ENCODE measurements around the gene MBNL2.

MBNL2 gene

DNA sequence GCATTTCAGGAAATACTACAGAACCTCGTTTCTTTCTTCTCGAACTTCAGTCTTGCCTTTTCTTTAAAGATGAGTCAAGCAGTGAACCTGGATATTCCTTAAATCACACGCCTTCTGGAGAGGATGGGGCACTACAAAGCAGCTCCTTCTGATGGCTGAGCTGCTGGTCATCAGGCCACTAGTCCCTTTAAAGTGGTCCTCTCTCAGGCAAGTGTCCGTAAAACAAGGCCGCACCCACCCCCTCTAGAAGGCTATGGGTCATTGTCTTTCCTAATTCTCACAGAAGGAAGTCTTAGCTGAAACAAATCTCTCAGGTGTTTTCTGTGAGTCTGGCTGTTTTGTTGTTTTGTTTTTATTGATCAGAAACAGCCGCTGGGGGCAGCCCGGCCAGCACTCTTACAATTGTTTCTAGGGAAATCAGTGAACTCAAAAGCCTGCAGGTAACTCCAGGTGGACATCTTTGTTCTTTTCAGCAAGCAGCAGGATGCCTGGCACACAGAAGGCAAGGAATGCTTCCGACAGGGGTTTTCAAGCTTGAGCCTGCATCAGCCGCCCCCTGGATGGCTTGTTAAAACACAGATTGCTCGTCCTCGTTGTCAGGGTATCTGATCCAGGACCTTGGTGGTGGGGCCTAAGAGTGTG, 45.4 kb downstream of the MBNL2 start:
- FAIRE-seq, result no peak
- no peak for DNase-seq (ENCODE audit: insufficient read length, low spot score)

DNA sequence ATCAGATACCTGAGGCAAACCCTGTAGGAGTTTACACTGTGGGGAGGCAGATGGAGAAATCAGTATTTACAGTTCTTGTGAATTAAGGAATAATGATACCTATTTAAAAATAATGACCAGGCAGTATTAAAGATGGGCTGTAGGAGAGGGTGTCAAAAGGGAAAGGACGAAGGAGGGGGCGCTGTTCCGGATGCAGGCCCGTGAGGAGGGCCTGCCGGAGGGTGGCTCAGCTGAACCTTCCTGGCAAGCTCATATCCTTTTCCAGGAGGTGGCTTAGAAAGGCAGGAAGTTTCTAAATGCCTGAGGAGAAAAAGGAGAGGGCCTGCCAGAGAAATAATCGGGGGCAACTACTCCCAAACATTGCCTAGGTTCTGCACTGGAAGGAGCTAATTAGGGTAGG, 46.6 kb downstream of the MBNL2 start:
- DNase-seq (ENCODE audit: insufficient read length, low spot score) (no peak), FAIRE-seq (no peak)

DNA sequence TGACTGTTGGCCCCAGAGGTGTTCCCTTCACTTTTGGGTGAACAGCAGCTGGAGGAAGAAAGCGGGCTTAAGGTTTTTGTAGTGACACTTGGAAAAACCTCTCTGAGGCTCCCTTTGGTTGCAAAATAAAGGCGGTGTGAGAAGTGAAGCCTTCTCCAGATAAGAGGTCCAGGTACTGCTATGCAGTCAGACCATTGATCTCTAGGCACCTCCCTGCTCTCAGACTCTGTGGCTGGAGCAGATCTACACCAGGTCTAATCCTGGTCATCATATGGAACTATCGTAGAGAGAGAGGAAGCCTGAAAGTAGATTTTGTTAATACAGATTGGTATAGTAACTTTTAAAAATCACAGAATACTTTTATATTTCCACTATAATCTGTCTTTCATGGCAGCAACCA, 47.5 kb downstream of the MBNL2 start:
- no peak for FAIRE-seq
- DNase-seq (ENCODE audit: insufficient read length, low spot score), result no peak

DNA sequence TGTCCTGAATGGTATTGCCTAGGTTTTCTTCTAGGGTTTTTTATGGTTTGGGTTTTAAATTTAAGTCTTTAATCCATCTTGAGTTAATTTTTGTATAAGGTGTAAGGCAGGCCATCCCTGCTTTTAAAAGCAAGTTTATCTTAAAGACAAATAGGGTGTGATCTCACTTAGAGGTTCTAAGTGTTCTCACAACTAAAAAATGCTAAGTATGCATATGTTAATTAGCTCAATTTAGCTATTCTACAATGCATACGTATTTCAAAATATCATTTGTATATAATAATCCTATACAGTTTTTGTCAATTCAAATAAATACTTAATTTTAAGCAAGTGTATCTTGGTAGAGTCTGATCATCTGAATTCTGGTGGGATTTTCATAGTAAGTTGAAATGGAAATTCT, 50.4 kb downstream of the MBNL2 start:
- FAIRE-seq, result no peak

DNA sequence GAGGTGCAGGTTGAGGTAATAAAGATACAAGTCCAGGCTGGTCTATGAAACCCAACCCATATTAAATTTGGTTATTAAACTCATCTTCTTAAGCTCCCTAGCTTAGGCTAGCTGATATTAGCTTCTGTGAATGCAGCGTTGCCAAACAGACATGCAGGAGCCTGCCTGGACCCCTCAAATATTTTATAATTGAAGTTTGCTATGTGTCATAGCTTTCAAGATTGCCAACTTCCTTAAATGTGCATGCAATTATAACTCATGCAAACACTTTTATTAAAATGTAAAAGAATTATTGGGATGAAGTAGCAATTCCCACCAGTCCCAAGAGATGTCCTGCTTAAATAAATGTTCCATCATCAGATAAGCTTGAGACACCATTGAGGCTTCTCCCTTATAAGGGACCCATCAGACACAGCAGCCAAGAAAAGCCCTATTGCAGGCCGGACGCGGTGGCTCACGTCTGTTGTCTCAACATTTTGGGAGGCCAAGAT, 51.3 kb downstream of the MBNL2 start:
- FAIRE-seq, result no peak

More for the DNA sequence above, 50.4 kb downstream of the MBNL2 start:
- no peak for DNase-seq (ENCODE audit: insufficient read length, low spot score)

DNA sequence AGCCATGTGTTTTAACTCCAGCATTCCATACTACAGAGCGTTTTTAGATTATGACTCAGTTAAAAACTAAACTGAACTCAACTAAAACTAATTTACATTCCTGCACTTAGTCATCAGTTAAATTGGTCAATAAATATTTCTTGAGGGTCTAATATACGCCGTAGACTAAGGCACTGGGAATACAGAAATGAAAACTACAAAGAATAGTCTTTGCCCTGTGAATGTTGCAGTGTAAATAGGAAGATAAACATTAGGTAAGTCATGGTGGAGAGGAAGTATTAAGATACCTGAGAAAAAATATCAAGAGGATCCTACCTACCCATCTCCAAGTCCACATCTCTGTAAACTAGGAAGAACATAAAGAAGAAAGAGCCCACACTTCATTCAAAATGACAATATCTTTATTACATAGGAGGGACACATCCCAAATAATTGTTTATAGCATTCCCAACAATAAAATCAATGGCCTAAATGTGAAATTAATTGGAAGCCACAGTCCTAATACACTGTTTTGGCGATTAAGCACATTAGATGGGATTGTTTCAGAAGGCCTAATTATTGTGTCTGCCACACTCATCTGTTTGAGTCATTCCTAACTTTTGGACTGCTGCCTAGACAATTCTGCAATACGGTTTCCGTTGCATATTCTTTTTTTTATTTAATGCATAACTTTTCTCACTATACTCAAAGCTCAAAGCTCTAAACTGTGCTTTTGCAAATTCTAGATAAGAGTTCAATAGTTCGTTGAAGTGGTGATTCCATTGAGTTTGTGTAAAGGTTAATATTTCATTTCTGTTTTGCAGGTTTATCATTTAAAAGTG, 52.9 kb downstream of the MBNL2 start:
- FAIRE-seq (peak; percentile 54), DNase-seq (ENCODE audit: insufficient read length, low spot score) (no peak)

More for the DNA sequence above, 51.3 kb downstream of the MBNL2 start:
- no peak for DNase-seq (ENCODE audit: insufficient read length, low spot score)

DNA sequence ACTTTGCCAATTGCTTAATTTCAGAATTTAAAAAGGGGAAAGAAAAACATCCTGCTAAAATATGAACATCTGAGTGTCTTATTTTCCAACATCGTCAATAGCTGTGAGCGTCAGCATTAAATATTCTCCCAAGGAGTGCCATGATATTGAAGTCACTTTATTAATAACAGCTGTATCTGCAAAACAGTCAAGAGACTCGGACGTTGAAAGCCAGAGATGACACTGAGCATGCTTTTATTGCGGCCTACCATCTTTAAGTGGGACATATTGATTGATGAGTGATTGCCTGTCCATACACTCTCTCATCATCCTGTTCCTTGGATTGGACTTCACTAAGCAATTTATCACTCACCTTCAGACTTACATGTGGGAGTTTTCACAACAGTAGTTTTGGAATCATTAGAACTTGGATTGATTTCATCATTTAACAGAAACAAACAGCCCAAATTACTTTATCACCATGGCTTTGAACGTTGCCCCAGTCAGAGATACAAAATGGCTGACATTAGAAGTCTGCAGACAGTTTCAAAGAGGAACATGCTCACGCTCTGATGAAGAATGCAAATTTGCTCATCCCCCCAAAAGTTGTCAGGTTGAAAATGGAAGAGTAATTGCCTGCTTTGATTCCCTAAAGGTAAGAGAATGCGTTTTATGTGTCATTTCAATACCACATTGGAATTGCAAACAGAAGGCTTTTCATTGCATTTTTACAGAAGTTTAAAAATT, 53.8 kb downstream of the MBNL2 start:
- FAIRE-seq (peak; percentile 66), DNase-seq (ENCODE audit: insufficient read length, low spot score) (no peak)

DNA sequence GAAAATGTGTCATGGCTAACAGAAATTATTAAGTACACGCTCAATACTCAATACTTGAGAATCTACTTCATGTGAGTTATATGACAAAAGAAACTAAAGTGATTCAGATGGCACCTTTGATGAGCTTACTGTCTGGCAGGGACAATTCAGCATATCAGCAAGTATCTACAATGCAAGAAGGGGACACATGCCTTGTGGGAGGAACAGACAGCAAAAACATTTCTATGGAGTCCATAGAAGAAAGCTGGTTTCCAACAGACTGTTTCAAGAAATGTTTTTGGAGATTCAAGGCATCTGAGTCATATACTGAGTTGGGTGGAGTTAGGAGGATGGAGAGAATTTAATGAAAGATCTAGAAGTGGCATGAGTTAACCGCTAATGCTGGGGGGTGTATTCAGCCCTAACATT, 54.7 kb downstream of the MBNL2 start:
- no peak for DNase-seq (ENCODE audit: insufficient read length, low spot score)
- no peak for FAIRE-seq

DNA sequence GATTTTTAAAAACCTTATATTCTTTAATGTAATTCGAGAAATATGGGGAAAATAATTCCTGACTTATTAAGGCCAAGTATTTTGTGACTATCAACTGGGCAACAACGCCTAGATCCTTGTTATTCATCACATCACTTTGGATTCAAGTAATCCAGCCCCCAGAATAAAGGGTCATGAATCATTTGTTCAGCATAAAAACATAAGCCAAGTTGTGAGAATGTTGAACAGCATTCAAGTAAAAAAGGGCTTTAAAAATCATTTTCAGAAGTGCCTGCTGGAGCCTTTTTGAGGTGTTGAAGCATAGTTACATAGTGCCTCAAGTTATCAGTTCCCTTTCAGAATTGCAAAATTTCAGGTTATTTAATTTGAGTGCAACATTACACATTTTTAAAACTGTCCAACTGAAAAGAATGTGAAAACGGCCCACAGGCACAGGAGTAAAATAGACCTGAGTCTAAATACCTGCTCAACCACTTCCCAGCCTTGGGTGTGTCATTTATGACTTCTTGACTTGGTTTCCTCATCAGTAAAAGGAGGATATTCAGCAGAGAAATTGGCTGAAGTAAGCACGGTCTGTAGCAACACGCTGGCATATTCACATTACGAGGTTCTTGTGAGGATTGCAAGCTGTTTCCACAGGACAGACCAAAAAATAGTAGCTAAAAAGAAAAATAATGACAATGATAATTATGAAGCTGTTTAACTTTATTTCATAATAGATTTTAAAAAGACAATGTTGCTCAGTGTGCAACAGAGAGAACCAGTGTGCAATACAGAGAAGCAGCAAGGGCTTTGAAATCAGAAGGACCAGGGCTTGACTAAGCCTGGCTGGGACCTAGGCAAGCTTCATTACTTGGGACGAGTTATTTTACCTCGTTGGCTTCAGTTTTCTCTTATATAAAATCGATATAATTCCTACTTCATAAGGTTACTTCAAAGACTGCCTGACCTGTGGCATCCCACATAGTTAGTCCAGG, 56.6 kb downstream of the MBNL2 start:
- FAIRE-seq (no peak), DNase-seq (ENCODE audit: insufficient read length, low spot score) (no peak)

DNA sequence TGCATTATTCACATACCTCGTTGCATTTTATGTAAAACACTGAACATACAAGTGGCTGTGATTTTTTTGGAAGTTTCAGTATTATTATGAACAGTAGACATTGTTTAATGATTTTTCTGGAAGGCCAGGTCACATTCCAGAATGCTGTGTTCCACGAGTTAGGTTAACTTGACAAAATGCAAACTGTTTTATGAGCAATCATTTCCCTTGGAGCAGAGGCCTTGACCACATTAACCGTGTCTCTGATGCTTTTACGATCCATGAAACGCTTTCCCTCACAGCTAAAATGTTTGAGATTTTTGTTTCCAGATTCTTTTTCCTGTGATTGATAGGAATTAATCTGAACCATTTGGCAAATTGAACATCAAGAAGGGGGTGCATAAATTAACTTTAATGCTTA, 57.8 kb downstream of the MBNL2 start:
- no peak for DNase-seq (ENCODE audit: insufficient read length, low spot score)
- FAIRE-seq, result peak; percentile 47

DNA sequence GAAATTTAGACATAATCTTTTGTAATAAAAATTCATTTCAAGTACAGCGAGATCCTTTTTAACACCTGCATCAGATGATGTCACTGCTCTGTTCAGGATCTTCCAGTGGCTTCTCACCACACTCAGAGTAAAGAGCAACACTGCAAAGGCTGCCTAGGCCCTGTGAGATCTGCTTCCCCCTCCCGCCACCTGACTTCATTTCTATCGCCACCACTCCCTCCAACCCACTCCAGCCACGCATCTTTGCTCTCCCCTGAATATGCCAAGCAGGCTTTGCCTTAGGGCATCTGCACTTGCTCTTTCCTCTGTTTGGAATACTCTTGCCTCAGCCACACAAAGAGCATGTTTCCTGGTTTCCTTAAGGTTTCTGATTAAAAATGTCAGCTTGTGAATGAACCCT, 58.3 kb downstream of the MBNL2 start:
- DNase-seq (ENCODE audit: insufficient read length, low spot score), result no peak
- FAIRE-seq, result peak; percentile 14

DNA sequence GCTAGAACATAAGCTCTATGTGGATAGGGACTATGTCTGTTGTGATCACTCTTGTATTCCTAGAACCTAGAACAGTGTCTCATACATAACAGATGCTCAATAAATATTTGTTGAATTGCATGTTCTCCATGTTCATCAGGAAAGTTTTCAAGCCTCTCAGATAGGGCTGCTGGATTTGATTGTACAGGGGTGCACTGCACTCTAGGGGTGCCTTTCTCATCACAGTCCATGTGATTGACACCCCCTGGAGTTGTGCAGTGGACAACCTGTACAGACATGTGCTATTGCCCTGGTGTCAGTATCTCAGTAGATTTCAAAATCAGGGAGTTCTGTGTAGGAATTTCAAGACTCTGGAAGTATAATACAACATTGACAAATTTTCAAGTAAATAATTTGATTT, 58.9 kb downstream of the MBNL2 start:
- DNase-seq (ENCODE audit: insufficient read length, low spot score) (no peak), FAIRE-seq (peak; percentile 33)

DNA sequence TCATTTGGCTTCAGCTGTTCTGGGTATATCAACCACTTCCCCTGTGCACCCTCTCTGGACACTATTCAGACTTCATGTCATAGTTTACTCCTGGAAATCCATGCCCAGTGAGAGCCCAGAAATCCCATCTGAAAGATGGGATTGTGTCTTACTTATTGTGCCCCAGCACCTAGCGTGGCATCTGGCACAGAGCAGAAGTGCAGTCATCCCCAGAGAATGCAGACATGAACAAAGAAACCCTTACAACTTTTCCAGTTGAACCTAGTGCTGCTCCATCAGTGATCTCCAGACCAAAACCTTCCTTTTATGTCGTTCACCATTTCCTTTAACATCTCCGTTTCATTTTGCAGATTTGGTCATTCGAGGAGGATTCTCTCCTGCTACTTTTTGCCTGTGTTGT, 60.6 kb downstream of the MBNL2 start:
- DNase-seq (ENCODE audit: insufficient read length, low spot score), result no peak
- FAIRE-seq, result no peak

DNA sequence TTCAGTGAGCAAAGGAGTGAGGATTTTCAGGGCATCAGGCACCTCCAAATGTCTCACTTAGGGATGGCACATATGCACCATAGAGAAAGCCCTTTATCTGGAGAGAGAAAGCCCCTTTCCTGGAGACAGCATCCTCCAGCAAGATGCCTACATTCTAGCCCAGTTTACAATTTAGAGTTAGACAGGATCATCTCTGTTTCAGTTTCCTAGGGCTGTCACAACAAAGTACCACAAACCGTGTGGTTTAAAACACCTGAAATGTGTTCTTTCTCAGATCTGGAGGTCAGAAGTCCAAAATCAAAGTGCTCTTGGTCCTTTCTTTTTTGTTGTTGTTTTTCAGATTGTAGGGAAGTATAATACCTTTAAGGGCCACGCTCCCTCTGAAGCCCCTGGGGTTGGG, 61.8 kb downstream of the MBNL2 start:
- no peak for DNase-seq (ENCODE audit: insufficient read length, low spot score)
- FAIRE-seq, result no peak

DNA sequence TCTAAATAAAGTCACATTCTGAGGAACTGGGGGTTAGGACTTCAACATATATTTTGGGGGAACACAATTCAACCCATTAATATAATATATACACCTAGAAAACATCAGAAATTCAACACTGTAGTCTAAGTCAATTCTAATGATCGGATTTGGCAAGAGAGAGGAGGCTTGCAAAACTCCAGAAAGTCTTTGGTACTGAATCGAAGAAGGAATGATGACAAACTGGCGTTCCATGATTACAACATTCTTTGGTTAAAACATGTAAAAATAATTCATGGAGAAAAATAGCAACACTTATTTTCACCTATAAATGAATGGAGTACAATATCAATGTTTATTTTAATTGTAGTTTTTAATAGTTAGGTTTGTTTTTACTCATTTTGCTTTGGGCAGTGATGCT, 62.4 kb downstream of the MBNL2 start:
- DNase-seq (ENCODE audit: insufficient read length, low spot score), result no peak
- FAIRE-seq, result no peak

DNA sequence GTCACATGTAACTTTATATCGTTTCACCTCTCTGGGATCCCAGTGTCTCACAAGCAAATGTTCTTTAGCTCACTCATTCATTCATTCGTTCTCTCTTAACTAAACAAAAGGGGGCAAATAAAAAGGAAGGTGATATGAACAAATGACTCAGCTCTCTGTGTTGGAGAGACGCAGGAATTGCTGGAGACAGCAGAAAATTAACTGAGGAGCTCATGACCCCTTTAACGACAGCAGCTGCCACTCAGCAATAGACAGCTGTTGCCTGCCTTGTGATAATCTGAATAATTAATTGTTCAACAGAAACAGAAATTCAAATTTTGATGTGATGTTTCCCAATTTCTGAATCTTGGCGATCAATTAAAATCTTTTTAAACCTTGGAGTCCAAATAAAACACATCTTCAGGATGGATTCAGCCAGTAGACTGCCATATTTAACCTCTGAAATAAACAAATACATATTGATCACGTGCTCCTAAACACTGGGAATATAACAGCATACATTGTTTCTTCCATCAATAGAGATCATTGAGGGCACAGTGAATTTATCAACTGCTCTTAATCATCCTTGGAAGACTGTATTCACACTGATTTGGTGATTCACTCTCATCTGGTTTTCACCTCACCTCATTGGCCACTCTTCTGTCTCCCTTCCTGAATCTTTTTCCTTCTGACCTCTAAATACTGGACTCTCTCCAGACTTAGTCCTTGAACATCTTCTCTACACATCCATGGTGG, 63.3 kb downstream of the MBNL2 start:
- no peak for DNase-seq (ENCODE audit: insufficient read length, low spot score)
- no peak for FAIRE-seq

DNA sequence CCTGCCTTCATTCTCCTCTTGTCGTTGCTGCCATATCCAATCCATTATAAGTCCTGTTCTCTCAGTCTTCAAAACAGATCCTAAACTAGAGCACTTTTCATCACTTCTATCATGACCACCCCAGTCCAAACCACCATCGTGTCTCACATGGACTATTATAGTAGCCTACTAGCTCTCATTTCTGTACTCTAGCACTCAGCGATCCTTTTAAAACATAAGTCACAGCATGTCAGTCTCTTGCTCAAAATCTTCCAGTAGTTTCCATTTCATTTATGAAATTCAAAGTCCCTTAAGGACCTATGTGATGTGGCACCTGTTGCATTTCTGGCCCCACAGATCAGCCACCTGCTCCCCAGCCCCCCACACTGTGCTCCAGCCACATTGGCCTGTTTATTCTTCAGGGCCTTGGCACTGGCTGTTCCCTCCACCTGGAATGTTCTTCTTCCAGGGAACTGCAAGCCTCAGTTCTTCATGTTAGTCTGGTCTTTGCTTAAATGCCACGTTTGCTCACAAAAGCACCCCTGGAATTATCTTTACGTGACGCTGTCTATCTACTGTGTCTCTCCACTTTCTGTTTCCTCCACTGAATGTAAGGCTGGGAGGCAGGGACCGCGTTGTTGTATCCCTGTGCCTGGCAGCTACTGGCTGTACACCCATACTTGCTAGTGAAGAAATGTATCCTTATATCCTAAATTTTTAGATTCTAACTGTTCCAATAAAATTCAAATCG, 64.3 kb downstream of the MBNL2 start:
- no peak for DNase-seq (ENCODE audit: insufficient read length, low spot score)
- FAIRE-seq, result no peak

DNA sequence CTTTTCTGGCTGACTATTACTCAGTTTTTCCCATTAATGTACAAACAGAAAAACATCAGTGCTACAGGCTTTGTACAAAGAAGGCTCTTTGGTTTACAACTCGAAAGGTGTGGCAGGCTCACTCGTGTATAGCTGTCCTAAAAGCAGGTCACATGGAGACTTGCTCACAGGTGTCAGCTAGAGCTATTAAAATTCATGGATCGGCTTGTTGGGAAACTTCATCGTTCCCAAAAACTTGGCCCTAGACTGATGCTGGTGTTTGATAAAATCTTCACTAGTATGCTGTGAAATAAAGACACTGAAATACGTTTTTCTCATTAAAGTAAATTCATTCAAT, 64.9 kb downstream of the MBNL2 start:
- DNase-seq (ENCODE audit: insufficient read length, low spot score), result no peak
- no peak for FAIRE-seq

DNA sequence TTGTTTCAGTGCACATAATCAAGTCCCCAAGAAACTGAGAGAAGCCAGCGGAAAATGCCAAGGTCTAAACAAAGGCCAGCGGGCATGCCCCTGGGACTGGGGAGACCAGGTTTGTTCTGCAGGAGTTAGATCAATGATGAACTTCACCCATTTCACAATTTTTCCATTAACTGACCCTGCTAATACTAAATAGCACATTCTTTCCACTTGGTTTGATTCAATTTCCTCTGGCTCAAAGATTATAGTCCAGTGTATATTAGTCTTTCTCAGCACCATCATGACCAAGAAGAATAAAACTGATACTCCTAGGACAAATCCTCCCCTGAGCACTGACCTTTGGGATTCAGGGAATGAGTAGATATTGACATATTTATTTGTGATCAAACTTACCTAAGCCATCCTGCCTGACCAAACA, 66.4 kb downstream of the MBNL2 start:
- FAIRE-seq (peak; percentile 60), DNase-seq (ENCODE audit: insufficient read length, low spot score) (no peak)

Measured in GM19239 (cell line).